ENCODE measurements around the gene LONRF3. TPM values are rescaled to one million over a fixed set of nuclear protein-coding genes. Genes with fewer than 3 reads are reported as not detected.
A peak's percentile ranks its signal among the peaks of the same experiment; 100 is the strongest.

The LONRF3 gene
- total RNA-seq, 2 experiments from 2014 or later: 1.7 to 1.9 TPM

- H3K27ac Mint-ChIP-seq: peak overlapping the region; percentile 82
- peaks cover 9% of the 10 kb centered on the region for H3K4me1 Mint-ChIP-seq (ENCODE audit: low read depth)
- ATAC-seq (peak; percentile 63), DNase-seq (peak; percentile 71)
- intact Hi-C loops (cut with micrococcal nuclease): no loop called here
- H3K36me3 Mint-ChIP-seq (ENCODE audit: low read depth): peaks cover 3% of the 10 kb centered on the region
- no peaks in the 10 kb centered on the region for H3K9me3 Mint-ChIP-seq
- H3K27me3 Mint-ChIP-seq: peaks cover 14% of the 10 kb centered on the region
- CTCF ChIA-PET: no interaction called here
- POLR2A ChIA-PET: no interaction called here
- TF ChIP-seq, protein P1, sequence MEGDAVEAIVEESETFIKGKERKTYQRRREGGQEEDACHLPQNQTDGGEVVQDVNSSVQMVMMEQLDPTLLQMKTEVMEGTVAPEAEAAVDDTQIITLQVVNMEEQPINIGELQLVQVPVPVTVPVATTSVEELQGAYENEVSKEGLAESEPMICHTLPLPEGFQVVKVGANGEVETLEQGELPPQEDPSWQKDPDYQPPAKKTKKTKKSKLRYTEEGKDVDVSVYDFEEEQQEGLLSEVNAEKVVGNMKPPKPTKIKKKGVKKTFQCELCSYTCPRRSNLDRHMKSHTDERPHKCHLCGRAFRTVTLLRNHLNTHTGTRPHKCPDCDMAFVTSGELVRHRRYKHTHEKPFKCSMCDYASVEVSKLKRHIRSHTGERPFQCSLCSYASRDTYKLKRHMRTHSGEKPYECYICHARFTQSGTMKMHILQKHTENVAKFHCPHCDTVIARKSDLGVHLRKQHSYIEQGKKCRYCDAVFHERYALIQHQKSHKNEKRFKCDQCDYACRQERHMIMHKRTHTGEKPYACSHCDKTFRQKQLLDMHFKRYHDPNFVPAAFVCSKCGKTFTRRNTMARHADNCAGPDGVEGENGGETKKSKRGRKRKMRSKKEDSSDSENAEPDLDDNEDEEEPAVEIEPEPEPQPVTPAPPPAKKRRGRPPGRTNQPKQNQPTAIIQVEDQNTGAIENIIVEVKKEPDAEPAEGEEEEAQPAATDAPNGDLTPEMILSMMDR (IDR thresholded peaks at IDR 0.05): no peak
- H3K4me3 Mint-ChIP-seq: peak overlapping the region; percentile 73
Measured at GRCh38 chrX:118975831-118976598, 1.6 kb downstream of the LONRF3 start.

DNA sequence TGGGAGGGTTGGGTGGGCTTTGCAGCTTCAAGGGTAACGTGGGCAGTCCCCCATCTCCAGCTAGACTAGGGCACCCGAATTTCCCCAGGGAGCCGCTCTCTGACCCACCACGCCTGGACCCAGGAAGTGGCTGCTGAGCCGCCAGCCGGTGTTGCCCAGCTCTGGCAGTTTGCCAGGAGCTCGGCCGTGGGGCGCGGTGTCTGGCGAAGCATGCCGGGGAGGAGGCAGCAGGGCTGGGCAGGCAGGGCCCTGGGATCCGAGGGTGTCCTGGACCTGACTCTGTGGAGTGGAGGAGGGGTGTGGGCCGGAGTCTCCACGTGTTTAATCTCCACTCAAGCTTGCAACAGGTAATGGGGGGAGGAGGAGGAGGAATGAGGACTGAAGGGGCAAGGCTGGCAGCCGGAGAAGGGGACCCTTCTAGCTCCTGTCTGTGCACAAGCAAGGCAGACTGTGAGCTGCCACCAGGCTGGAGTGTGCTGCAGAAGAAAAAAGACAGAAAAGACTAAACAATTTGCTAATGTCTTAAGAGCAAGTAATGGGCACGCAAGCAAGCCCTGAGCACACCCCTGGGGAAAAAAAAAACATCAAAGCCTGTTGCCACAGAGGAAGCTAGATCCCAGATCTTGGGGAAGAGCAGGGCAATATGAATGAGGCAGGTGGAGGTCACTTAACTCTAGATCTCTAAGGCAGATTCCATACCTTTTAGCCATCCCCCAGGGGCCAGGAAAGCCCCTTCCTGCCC is 2.4 kb downstream of the LONRF3 start:
- Mint-ChIP-seq H3K36me3 (ENCODE audit: low read depth) (peaks cover 3% of the 10 kb centered on the region), H3K27me3 (peaks cover 14% of the 10 kb centered on the region), H3K4me1 (ENCODE audit: low read depth) (peaks cover 9% of the 10 kb centered on the region), H3K9me3 (no peaks in the 10 kb centered on the region), H3K27ac (no peak overlapping the region), H3K4me3 (peak overlapping the region; percentile 73)
- TF ChIP-seq, protein P1 (IDR thresholded peaks at IDR 0.05): no peak
- intact Hi-C loops (cut with micrococcal nuclease): no loop called here
- ChIA-PET POLR2A (no interaction called here), CTCF (no interaction called here)
- ATAC-seq: no peak
- DNase-seq: peak; percentile 9

DNA sequence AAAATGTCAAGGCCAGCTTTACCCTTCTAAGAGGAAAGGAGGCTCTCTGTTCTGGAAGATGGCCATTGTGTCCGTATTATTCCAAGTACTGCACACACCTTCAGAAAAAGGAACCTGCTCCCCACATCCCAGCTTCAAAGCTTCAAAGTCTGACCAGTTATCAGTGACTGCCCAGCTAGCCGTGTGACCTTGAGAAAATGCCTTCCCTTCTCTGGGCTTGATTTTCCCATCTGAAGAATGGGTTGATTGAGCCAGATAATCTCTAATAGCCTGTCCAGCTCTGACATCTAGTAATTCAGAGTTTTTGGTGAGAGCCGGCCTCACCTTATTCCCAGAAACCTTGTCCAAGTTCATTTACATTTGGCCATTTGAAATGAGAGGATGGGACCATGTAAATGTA is 3.0 kb downstream of the LONRF3 start:
- TF ChIP-seq, protein P1 (IDR thresholded peaks at IDR 0.05): no peak
- intact Hi-C loops (cut with micrococcal nuclease): no loop called here
- peaks cover 13% of the 10 kb centered on the region for H3K27me3 Mint-ChIP-seq
- H3K9me3 Mint-ChIP-seq: no peaks in the 10 kb centered on the region
- CTCF ChIA-PET: no interaction called here
- peaks cover 9% of the 10 kb centered on the region for H3K4me1 Mint-ChIP-seq (ENCODE audit: low read depth)
- POLR2A ChIA-PET: no interaction called here
- ATAC-seq (no peak), DNase-seq (no peak)
- no peak overlapping the region for H3K4me3 Mint-ChIP-seq
- H3K27ac Mint-ChIP-seq: no peak overlapping the region
- peaks cover 3% of the 10 kb centered on the region for H3K36me3 Mint-ChIP-seq (ENCODE audit: low read depth)

DNA sequence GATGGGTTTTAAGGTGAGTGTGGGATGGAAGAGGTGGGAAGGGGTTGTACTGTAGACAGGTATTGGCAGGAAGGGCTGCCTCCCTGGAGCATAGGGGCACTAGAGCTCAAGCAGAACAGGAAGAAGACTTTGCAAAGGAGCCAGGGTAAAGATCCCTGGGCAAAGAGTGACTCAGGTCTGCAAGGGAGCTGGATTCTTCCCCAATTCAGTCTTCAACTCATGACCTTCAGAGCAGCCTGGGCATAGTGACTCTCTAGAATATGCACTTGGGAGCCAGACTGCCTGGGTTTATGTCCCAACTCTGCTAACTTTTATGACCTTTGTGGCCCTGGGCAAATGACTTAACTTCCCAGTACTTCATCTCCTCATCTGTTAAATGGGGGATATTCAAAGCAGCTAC is 4.0 kb downstream of the LONRF3 start:
- Mint-ChIP-seq H3K27ac (no peak overlapping the region), H3K27me3 (peaks cover 5% of the 10 kb centered on the region), H3K4me3 (no peak overlapping the region), H3K9me3 (no peaks in the 10 kb centered on the region), H3K36me3 (ENCODE audit: low read depth) (peaks cover 3% of the 10 kb centered on the region), H3K4me1 (ENCODE audit: low read depth) (peaks cover 9% of the 10 kb centered on the region)
- TF ChIP-seq, protein P1 (IDR thresholded peaks at IDR 0.05): no peak
- ATAC-seq (no peak), DNase-seq (no peak)
- ChIA-PET POLR2A (no interaction called here), CTCF (interaction anchor here (2.5 kb wide), 1 partner anchor 26 kb away, joined by 7 read pairs; no protein-coding TSS in a partner anchor)
- intact Hi-C loops (cut with micrococcal nuclease): no loop called here

DNA sequence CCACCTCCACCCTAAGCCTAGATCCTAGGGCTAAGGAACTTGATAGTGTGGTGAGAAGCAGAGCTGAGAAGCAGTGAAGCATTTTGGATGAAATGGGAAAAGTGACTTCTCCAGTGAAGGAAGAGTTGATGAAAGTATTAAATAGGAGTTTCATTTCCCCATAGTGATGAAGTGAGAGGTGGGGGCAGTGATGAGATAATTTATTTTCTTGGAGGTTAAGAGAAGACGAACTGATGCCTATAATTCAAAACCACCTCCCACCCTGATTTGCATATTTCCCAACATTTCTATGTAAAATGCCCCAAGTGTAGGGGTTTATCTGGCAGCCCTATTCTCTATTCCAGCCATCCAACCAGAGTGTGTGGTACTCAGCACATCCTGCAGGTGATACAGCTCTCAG is 6.3 kb downstream of the LONRF3 start:
- H3K4me1 Mint-ChIP-seq (ENCODE audit: low read depth): peaks cover 3% of the 10 kb centered on the region
- DNase-seq (no peak), ATAC-seq (no peak)
- no peaks in the 10 kb centered on the region for H3K9me3 Mint-ChIP-seq
- TF ChIP-seq, protein P1 (IDR thresholded peaks at IDR 0.05): no peak
- intact Hi-C loops (cut with micrococcal nuclease): no loop called here
- ChIA-PET CTCF (no interaction called here), POLR2A (no interaction called here)
- peaks cover 2% of the 10 kb centered on the region for H3K27me3 Mint-ChIP-seq
- H3K27ac Mint-ChIP-seq: no peak overlapping the region
- H3K36me3 Mint-ChIP-seq (ENCODE audit: low read depth): peaks cover 3% of the 10 kb centered on the region
- H3K4me3 Mint-ChIP-seq: no peak overlapping the region
